ENCODE results near the gene PHACTR1. TPM values are rescaled to one million over a fixed set of nuclear protein-coding genes. Genes with fewer than 3 reads are reported as not detected.
"Not testable (repeated sequence)": the region's sequence is repeated elsewhere in the genome, so short reads cannot be mapped to it uniquely, and the experiment has no call there.

The PHACTR1 gene
- total RNA-seq, 4 donors from 2014 or later = 2.0 to 8.3 (median 4.5) TPM

- no peaks in the 10 kb centered on the region for H3K36me3 ChIP-seq
- H3K27ac ChIP-seq = no peak overlapping the region
- H3K4me3 ChIP-seq = no peak overlapping the region
- no peaks in the 10 kb centered on the region for H3K4me1 ChIP-seq
- H3K27me3 ChIP-seq = no peaks in the 10 kb centered on the region
- H3K9me3 ChIP-seq = no peaks in the 10 kb centered on the region
- DNase-seq = no peak
- intact Hi-C loops (cut with DNase I; ENCODE audit: low total_unique reads) = no loop called here
- TF ChIP-seq, protein P1, sequence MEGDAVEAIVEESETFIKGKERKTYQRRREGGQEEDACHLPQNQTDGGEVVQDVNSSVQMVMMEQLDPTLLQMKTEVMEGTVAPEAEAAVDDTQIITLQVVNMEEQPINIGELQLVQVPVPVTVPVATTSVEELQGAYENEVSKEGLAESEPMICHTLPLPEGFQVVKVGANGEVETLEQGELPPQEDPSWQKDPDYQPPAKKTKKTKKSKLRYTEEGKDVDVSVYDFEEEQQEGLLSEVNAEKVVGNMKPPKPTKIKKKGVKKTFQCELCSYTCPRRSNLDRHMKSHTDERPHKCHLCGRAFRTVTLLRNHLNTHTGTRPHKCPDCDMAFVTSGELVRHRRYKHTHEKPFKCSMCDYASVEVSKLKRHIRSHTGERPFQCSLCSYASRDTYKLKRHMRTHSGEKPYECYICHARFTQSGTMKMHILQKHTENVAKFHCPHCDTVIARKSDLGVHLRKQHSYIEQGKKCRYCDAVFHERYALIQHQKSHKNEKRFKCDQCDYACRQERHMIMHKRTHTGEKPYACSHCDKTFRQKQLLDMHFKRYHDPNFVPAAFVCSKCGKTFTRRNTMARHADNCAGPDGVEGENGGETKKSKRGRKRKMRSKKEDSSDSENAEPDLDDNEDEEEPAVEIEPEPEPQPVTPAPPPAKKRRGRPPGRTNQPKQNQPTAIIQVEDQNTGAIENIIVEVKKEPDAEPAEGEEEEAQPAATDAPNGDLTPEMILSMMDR (IDR thresholded peaks at IDR 0.05) = no peak
- TF ChIP-seq POLR2A (IDR thresholded peaks at IDR 0.05) = no peak
Measured at GRCh38 chr6:13318821-13319220, 602.3 kb downstream of the PHACTR1 start.

DNA sequence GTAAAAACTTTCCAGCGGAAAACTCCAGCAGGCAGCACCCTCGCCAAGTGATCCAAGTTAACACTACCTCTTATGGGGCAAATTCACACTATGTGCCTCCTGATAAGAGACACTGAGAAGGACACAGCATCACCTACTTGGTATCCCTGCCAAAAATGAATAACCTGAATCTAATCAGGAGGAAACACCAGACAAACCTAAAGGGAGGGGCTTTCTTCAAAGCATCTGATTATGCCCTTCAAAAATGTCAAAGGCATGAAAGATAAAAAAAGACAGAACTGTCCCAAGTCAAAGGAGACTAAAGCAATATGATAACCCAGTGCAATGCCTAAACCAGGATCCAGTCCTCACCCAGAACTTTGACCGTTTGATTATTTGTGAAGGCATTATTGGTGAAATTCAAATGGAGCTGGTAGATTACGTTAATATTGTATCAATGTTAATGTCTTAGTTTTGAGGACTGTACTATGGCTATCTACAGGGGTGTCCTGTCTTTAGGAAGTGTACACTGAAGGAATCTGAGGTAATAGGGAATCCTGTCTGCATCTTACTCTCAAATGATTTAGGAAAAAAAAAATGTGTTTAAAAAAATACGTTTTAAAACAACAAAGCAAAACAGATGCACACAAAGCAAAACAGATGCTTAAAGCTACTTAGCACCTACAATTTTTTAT is 603.5 kb downstream of the PHACTR1 start:
- no peaks in the 10 kb centered on the region for H3K4me1 ChIP-seq
- H3K27ac ChIP-seq = no peak overlapping the region
- TF ChIP-seq, protein P1 (IDR thresholded peaks at IDR 0.05) = no peak
- no peak for TF ChIP-seq POLR2A (IDR thresholded peaks at IDR 0.05)
- H3K36me3 ChIP-seq = no peaks in the 10 kb centered on the region
- no peak overlapping the region for H3K4me3 ChIP-seq
- intact Hi-C loops (cut with DNase I; ENCODE audit: low total_unique reads) = no loop called here
- no peaks in the 10 kb centered on the region for H3K27me3 ChIP-seq
- H3K9me3 ChIP-seq = no peaks in the 10 kb centered on the region
- no peak for DNase-seq

GRCh38 chr6:13326031-13326586 is 609.5 kb downstream of the PHACTR1 start:
- H3K4me1 ChIP-seq; H3K4me3 ChIP-seq; H3K36me3 ChIP-seq; H3K9me3 ChIP-seq; DNase-seq; intact Hi-C loops (cut with DNase I; ENCODE audit: low total_unique reads); H3K27ac ChIP-seq; H3K27me3 ChIP-seq: not testable (repeated sequence)

- intact Hi-C loops (cut with DNase I; ENCODE audit: low total_unique reads) = no loop called here
- peak overlapping the region; percentile 65 to 72 for H3K4me3 ChIP-seq
- H3K4me1 ChIP-seq = no peaks in the 10 kb centered on the region
- H3K36me3 ChIP-seq = no peaks in the 10 kb centered on the region
- H3K9me3 ChIP-seq = no peaks in the 10 kb centered on the region
- peak overlapping the region; percentile 86 to 87 for H3K27ac ChIP-seq
- TF ChIP-seq, protein P1 (IDR thresholded peaks at IDR 0.05) = no peak
- no peak for TF ChIP-seq POLR2A (IDR thresholded peaks at IDR 0.05)
- H3K27me3 ChIP-seq = no peaks in the 10 kb centered on the region
- DNase-seq = no peak
Measured at GRCh38 chr6:13327691-13328075, 611.1 kb downstream of the PHACTR1 start.

DNA sequence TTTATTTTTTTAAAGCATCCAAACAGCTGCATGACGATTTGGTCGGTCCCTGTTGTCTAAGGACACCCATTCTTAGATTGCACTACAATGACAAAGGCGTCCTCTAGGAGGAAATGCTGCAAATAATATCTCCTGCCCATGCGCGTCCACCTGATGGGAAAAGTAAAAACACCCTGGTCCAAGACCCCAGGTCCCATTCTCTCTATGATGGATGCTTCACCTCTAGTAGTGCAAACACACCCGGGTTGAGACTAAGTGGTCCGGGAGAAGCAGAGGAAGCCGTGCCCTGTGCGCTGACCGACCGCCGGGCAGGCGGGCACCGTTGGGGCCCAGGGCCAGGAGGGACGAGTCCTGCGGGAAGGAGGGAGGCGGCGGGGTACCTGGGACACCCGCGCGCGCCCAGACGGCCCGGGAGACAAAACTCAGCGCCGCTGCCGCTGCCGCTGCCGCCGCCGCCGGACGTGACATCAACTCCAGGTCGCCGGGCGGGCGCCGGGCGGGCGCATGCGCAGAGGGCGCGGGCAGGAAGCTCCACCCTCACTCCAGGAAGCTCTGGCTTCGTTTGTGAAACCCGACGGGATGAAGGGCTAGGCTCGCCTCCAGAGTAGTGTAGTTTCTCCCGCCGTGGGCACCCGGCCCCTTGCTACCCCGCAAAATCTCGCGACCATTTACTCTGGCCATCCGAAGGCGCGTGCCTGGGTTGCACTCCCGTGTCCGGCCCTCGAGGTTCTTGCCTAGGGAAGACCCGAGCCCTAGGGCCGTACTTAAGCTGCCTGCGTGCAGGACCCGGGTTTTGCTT is 611.7 kb downstream of the PHACTR1 start, which contains the start of gene TBC1D7:
Gene TBC1D7 (minus strand): TSS at position 462 of the 799 bp plus-strand sequence. CDS start 1,639 bp downstream, outside the sequence.
- Histone ChIP-seq H3K36me3 (no peaks in the 10 kb centered on the region), H3K4me1 (no peaks in the 10 kb centered on the region), H3K27ac (peak within 1 kb of the TSS; percentile 86 to 87), H3K27me3 (no peaks in the 10 kb centered on the region), H3K9me3 (no peaks in the 10 kb centered on the region), H3K4me3 (peak within 1 kb of the TSS; percentile 65 to 72)
- intact Hi-C loops (cut with DNase I; ENCODE audit: low total_unique reads) = no loop called here
- TF ChIP-seq POLR2A (IDR thresholded peaks at IDR 0.05) = peak; percentile 76 to 92
- TF ChIP-seq, protein P1 (IDR thresholded peaks at IDR 0.05) = peak in 2 of 4 experiments; percentile 11 to 29
- peak; percentile 91 to 93 for DNase-seq
